GM10266 (cell line): Measurements from ENCODE around the gene COMMD8.
"Not testable (repeated sequence)": the region's sequence is repeated elsewhere in the genome, so short reads cannot be mapped to it uniquely, and the experiment has no call there.

Source experiments
- DNase-seq: peaks from one replicate; pipeline ENCODE4 v3.0.0; 2012; ENCODE audit errors: extremely low spot score
- TF ChIP-seq, protein P1 (sequence below): IDR thresholded peaks from 2 replicates; pipeline ENCODE4 v1.5.1; 2012; ENCODE audit warnings: mild to moderate bottlenecking, low read depth; ENCODE audit not compliant: control insufficient read depth, insufficient read depth; ENCODE audit errors: missing control alignments

The COMMD8 gene

DNA sequence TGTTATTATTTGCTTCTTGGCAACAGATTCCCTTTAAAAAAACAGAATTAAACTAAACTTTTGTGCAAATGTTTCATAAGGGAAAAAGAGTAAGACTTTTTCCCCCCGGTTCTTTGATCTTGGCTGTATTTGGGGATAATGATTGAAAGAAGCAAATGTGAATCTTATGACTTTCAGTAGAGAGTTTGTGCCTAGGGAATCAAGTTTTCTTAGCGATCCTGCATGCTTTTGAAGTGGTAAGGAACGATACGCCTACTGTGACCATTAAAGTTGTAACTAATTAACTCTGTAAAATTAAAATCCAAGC is 30.6 kb upstream of the COMMD8 start:
- TF ChIP-seq, protein P1, sequence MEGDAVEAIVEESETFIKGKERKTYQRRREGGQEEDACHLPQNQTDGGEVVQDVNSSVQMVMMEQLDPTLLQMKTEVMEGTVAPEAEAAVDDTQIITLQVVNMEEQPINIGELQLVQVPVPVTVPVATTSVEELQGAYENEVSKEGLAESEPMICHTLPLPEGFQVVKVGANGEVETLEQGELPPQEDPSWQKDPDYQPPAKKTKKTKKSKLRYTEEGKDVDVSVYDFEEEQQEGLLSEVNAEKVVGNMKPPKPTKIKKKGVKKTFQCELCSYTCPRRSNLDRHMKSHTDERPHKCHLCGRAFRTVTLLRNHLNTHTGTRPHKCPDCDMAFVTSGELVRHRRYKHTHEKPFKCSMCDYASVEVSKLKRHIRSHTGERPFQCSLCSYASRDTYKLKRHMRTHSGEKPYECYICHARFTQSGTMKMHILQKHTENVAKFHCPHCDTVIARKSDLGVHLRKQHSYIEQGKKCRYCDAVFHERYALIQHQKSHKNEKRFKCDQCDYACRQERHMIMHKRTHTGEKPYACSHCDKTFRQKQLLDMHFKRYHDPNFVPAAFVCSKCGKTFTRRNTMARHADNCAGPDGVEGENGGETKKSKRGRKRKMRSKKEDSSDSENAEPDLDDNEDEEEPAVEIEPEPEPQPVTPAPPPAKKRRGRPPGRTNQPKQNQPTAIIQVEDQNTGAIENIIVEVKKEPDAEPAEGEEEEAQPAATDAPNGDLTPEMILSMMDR, result no peak
- DNase-seq, result no peak

DNA sequence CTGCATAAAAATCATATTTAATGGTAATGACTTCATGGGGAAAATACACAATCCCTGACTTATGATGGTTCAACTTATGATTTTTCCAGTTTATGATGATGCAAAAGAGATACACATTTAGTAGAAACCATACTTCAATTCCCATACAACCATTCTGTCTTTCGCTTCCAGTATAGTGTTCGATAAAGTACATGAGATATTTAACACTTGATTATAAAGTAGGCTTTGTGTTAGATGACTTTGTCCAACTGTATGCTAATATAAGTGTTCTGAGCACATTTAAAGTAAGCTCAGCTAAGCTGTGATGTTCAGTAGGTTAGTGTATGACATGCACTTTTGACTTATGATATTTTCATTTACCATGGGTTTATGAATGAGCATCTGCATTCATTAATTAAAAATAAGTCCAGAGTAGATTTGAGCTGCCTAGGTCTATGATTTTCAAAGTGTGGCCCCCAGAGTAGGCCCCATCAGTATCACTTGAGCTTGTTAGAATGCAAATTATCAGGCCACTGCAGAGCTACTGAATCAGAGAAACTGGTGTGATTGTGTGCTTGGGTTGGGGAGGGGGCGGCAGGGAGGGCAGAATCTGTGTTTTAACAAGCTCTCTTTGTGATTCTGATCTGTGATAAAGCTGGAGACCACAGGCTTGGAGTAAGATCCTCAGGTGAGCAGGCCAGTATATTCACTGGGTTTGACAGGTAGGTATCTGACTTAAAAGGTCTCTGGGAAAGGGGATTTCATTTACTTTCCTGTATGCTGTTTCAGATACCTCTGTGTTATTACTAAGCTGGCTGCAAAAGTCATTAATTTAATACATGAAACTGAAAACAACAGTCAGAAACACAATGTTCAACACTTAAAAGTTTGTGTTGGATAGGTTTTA is 30.0 kb upstream of the COMMD8 start:
- TF ChIP-seq, protein P1, result no peak
- no peak for DNase-seq

DNA sequence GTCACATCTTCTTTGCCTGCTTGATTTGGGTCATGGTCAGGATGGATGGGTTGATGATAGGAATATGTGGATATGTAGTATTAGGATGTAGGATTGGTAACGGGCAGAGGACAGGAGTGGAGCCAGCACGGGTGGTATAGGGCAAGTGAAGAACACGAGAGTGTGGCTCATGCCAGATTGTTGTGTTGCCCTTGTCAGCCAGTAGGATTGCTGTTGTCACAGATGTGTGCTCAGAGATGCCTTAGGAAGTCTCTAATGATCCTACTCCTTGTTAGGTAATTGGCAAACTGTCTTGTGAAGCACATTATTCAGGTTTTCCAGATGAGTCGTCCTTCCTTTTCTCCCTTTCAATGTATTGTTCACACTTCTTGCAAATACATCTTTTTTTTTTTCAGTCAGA is 27.0 kb upstream of the COMMD8 start:
- DNase-seq, result peak; percentile 25
- TF ChIP-seq, protein P1, result peak; percentile 47

DNA sequence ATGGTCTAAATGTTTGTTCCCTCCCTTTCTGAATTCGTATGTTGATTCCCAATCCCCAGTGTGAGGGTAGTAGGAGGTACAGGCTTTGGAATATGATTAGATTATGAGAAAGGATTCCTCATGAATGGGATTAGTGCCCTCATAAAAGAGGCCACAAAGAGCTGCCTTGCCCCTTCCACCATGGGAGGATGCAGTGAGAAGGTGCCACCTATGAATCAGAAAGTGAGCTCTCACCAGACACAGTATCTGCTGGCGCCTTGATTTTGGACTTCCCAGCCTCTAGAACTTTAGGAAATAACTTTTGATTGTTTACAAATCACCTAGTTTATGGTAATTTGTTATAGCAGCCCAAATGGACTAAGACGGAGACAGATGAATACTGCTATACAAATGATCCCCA is 25.2 kb upstream of the COMMD8 start:
- DNase-seq, result no peak

DNA sequence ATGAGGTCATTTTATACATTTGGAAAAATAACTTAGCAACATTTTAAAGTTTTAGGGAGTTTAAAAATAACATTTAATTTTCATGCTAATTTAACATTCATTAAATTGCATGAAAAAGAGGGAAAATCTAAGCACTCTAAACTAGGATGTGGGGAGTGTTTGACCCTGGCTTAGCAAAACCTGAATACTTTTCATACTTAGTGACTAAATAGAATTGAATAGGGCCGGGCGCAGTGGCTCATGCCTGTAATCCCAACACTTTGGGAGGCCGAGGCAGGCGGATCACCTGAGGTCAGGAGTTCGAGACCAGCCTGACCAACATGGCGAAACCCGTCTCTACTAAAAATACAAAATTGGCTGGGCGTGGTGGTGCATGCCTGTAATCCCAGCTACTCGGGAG is 23.2 kb upstream of the COMMD8 start:
- DNase-seq, result not testable (repeated sequence)

More for the DNA sequence above, 25.2 kb upstream of the COMMD8 start:
- TF ChIP-seq, protein P1, result no peak

DNA sequence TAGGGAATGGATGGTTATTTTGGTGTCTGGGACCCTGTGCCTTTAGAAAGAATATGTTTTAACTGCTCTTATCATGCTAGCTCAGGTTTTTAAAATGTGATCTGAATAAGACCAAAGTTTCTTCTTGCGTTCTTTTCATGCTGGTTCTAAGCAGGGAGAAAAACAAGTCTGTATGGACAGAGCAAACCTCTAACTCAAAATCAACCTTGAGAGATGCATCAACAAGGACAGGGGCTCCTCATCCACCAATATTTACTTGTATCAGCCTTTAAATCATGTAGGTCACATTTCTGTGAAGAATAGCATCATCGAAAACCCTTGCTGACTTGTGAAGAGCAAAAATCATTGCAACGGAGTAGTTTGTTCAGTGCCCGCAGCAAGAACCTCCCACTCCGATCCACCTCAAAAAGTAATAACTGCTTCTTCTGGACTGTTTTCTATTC is 22.8 kb upstream of the COMMD8 start:
- TF ChIP-seq, protein P1, result no peak
- DNase-seq, result no peak

DNA sequence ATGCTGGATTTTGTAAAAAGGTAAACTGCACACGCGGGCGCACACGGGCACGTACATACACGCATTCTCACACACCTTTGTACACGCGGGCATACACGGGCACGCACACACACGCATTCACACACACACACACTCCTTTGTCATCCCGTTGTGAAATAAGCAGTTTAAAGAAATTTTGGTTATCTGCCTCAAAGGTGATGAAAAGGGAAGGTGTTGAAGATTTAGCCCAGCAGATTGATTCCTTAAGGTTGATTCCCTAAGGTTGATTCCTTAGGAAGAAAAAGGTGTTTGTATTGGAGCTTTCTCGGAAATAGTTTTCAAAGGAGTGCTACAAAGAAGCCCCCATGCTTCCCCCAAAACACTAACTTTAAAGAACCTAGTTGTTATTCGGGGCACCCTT is 22.3 kb upstream of the COMMD8 start:
- TF ChIP-seq, protein P1, result no peak
- DNase-seq, result no peak

DNA sequence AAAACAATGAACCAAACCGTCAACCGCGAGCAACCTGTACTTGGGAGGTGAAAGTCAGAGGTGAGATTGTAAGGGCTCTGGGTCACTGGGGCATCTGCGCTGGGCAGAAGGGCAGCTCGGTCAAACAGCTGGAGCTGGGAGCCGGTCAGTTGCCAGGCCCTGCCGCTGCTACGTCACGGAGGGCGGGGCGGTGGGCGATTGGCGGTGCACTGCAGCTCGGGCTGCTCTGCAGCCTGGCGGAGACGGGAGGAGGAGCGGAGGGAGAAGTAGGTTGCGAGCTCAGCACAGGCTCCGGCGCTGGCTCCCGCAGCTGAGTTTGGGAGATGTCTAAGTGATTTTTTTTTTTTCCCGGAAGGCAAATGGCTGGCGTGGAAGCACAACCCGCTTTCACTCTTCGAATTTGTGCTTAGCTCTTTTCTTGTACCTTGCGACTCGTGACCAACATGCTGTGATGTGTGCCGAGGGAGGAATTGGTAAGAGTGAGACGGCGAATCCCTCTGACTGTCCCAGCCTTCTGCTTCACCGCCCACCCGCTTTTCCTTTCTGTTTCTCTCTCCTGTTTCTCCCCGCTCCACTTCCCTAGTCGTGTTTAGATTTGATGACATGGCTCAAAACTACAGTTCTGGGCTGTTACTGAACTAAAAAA is 21.7 kb upstream of the COMMD8 start, which contains the start of gene ATP10D:
Gene ATP10D, plus strand, starts transcription at position 229 of the 646 bp plus-strand sequence. CDS start 27,266 bp downstream, outside the sequence.
- TF ChIP-seq, protein P1, result no peak
- DNase-seq, result peak; percentile 77
